Panc1 (cell line): ENCODE measurements around the gene GP2. TPM values are rescaled to one million over a fixed set of nuclear protein-coding genes. Genes with fewer than 3 reads are reported as not detected.

ENCODE experiments used
- ATAC-seq: fragments of 200-7000 bp; cut with Tn5 transposase; 2 replicates; pipeline ENCODE4 v1.9.1; 2020; ENCODE audit warnings: mild to moderate bottlenecking, moderate library complexity
- BruUV-seq: library from RNA; stranded (reverse); fragments of 400-500 nt; replicated peaks from 2 replicates; lab custom pipeline; 2021; lab: Mats Ljungman, UMichigan
- CTCF ChIA-PET: fragments of 300-600 bp; sonication (Branson Sonifier 250); formaldehyde crosslinking; loops from one replicate; lab custom pipeline; 2022; ENCODE audit warnings: antibody characterized with exemption; lab: Charles Lee
- POLR2A ChIA-PET: fragments of 300-600 bp; sonication (Branson Sonifier 250); formaldehyde crosslinking; loops from one replicate; lab custom pipeline; 2022; ENCODE audit warnings: antibody characterized with exemption; lab: Charles Lee
- DNase-seq: peaks from one replicate; pipeline ENCODE4 v3.0.0-alpha.2; 2010; ENCODE audit warnings: low read depth, low spot score
- H3K27ac ChIP-seq: 2 replicates; pipeline ENCODE4 v1.5.1; 2011; ENCODE audit warnings: mild to moderate bottlenecking, low read length, inconsistent platforms
- H3K27me3 ChIP-seq: fragments of 200-500 bp; sonication (Bioruptor generic); 2 replicates; pipeline ENCODE4 v1.6.0; 2014; ENCODE audit warnings: low read length, inconsistent platforms; ENCODE audit not compliant: control insufficient read depth, insufficient read depth
- H3K36me3 ChIP-seq: fragments of 200-500 bp; sonication (Bioruptor generic); 2 replicates; pipeline ENCODE4 v1.5.1; 2014; ENCODE audit warnings: inconsistent platforms, mild to moderate bottlenecking, low read length, moderate library complexity; ENCODE audit not compliant: control insufficient read depth, insufficient read depth
- H3K4me1 ChIP-seq: 2 replicates; pipeline ENCODE4 v1.5.1; 2011; ENCODE audit warnings: inconsistent platforms, mild to moderate bottlenecking, low read length, moderate library complexity; ENCODE audit not compliant: control insufficient read depth, insufficient read depth
- H3K4me3 ChIP-seq, 2 experiments: 2 replicates each; pipeline ENCODE4 v1.5.1; 2011 to 2012; ENCODE audit warnings: low read depth in 2 of 2, low read length in 2 of 2, mild to moderate bottlenecking in 2 of 2, inconsistent platforms in 1 of 2, moderate library complexity in 1 of 2
- H3K9me3 ChIP-seq: fragments of 200-500 bp; sonication (Bioruptor generic); 2 replicates; pipeline ENCODE4 v1.5.1; 2014; ENCODE audit warnings: low read depth, mild to moderate bottlenecking, inconsistent platforms, low read length, moderate library complexity; ENCODE audit not compliant: control insufficient read depth, insufficient read depth
- POLR2AphosphoS5 ChIP-seq: IDR thresholded peaks from 2 replicates; pipeline ENCODE4 v1.6.1; 2012; ENCODE audit warnings: mild to moderate bottlenecking, low read depth, low read length, moderate library complexity
- REST ChIP-seq, 2 experiments: IDR thresholded peaks; 2 replicates each; pipeline ENCODE4 v1.6.1; 2011 to 2012; ENCODE audit warnings: low read depth in 2 of 2, control low read depth in 1 of 2, low read length in 1 of 2, mild to moderate bottlenecking in 1 of 2, moderate library complexity in 1 of 2; ENCODE audit not compliant: insufficient read depth in 1 of 2
- SIN3A ChIP-seq: IDR thresholded peaks from 2 replicates; pipeline ENCODE4 v1.6.1; 2012; ENCODE audit warnings: low read depth, mild to moderate bottlenecking, low read length, moderate library complexity, borderline replicate concordance; ENCODE audit not compliant: insufficient read depth
- TCF7L2 ChIP-seq: IDR thresholded peaks from 2 replicates; pipeline ENCODE4 v1.6.1; 2011; ENCODE audit warnings: mild to moderate bottlenecking, low read depth, low read length, inconsistent platforms
- in situ Hi-C: cut with HindIII; loops from 2 replicates; pipeline ENCODE4 v1.10.0; 2016; ENCODE audit warnings: low sequenced_read_pairs, low pct_unique_long_range_greater_than_20kb
- intact Hi-C: fragments of 100-400 bp; cut with micrococcal nuclease; formaldehyde crosslinking; loops from one replicate; pipeline ENCODE4 v1.10.0; 2022; ENCODE audit not compliant: unreplicated experiment
- total RNA-seq: library from RNA; stranded (reverse); gene quantifications from one replicate; pipeline ENCODE4 v1.2.1, GENCODE V29; 2021; ENCODE audit not compliant: unreplicated experiment
- TF ChIP-seq, protein P1 (sequence below): fragments of 450-650 bp; IDR thresholded peaks from 2 replicates; pipeline ENCODE4 v1.5.1; 2017; ENCODE audit warnings: mild to moderate bottlenecking

The GP2 gene
- total RNA-seq, 1 experiment from 2014 or later = 5.8 TPM

GRCh38 chr16:20298452-20298851, 28.9 kb downstream of the GP2 start:
- intact Hi-C loops (no loop called here), in situ Hi-C loops (no loop called here)
- ATAC-seq (no peak), DNase-seq (no peak)
- Histone ChIP-seq H3K27ac (no peak overlapping the region), H3K36me3 (no peaks in the 10 kb centered on the region), H3K4me1 (peaks cover 3% of the 10 kb centered on the region; the same call in 1 of the 2 replicates), H3K9me3 (no peaks in the 10 kb centered on the region), H3K4me3 (no peak overlapping the region), H3K27me3 (peaks cover 22% of the 10 kb centered on the region)
- ChIA-PET POLR2A (no interaction called here), CTCF (interaction anchor here (0.6 to 5.2 kb wide), 3 partner anchors 17 to 390 kb away, joined by 3 to 93 read pairs (median 3); no protein-coding TSS in a partner anchor)
- TF ChIP-seq SIN3A = no peak
- BruUV-seq = no TSS peak

DNA sequence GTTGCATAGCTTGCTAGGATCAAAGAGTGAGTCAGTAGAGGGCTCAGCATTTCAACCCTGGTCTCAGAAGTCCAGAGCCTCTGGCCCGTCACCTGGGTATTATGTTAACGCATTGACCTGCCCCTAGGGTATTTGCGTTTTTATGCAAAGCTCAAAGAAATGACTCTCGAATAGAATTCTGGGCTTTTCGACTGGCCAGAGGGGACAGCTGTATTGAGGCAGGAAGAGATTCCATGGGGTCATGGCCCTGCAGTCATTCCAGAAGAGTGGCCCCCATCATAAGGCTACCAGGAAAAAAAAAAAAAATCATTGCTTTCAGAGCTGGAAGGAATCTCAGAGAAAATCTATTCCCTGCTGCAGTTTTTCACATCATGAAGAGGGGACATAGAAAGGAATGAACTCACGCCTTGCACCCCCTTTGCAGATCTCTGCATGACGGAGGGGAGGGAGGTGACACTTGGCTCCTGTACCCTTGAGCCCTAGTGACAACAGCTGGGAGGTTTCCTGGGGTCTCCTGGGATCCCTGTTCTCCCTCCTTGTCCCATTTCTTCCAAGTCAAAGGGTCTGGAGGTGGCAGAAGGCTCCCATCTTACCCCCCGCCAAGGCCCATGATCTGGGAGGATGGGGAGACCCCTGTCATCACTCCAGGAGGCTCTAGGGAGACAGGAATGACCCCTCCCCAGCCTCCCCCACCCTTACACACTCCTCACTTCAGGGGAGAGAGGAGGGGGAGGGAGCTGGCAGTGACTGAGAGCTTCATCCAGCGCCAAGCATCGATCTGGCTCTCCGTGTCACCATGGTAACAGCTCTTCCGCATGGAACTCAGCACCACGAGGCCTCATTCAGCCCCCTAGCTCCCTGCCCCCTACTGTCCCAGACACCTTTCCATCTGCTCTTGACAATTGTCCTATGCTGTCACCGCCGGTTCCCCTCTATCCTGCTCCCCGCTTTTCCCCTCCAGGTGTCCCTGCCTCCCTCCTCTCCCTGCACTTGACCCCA, 35.8 kb downstream of the GP2 start:
- ChIA-PET CTCF (interaction anchor here (0.7 kb wide), 1 partner anchor 238 kb away, joined by 4 read pairs; no protein-coding TSS in a partner anchor), POLR2A (no interaction called here)
- in situ Hi-C loops = no loop called here
- Histone ChIP-seq H3K9me3 (no peaks in the 10 kb centered on the region), H3K4me3 (no peak overlapping the region), H3K36me3 (no peaks in the 10 kb centered on the region), H3K27ac (no peak overlapping the region), H3K4me1 (no peaks in the 10 kb centered on the region), H3K27me3 (peaks cover 5% of the 10 kb centered on the region; the same call in 1 of the 2 replicates)
- intact Hi-C loops = no loop called here
- no peak for ATAC-seq
- TF ChIP-seq REST (IDR thresholded peaks at IDR 0.05; ENCODE audit: insufficient read depth in 1 of 2, low read depth in 2 of 2, low read length in 1 of 2) (no peak), SIN3A (no peak), TCF7L2 (no peak), POLR2AphosphoS5 (no peak)
- TF ChIP-seq, protein P1, sequence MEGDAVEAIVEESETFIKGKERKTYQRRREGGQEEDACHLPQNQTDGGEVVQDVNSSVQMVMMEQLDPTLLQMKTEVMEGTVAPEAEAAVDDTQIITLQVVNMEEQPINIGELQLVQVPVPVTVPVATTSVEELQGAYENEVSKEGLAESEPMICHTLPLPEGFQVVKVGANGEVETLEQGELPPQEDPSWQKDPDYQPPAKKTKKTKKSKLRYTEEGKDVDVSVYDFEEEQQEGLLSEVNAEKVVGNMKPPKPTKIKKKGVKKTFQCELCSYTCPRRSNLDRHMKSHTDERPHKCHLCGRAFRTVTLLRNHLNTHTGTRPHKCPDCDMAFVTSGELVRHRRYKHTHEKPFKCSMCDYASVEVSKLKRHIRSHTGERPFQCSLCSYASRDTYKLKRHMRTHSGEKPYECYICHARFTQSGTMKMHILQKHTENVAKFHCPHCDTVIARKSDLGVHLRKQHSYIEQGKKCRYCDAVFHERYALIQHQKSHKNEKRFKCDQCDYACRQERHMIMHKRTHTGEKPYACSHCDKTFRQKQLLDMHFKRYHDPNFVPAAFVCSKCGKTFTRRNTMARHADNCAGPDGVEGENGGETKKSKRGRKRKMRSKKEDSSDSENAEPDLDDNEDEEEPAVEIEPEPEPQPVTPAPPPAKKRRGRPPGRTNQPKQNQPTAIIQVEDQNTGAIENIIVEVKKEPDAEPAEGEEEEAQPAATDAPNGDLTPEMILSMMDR = no peak
- DNase-seq = no peak
- no TSS peak for BruUV-seq
